OCI-LY3 (cell line): ENCODE measurements around the gene SLC35B2.

ENCODE experiments used
- CTCF ChIP-seq: fragments of 200-600, 300-600 bp; sonication (generic); IDR thresholded peaks from 2 replicates; pipeline ENCODE4 v1.5.1; 2014; ENCODE audit warnings: antibody characterized with exemption, low read length, low read depth
- EZH2phosphoT487 ChIP-seq: fragments of 200-600 bp; shearing (Covaris generic); IDR thresholded peaks from 2 replicates; pipeline ENCODE4 v1.6.1; 2018; ENCODE audit warnings: antibody characterized with exemption, mixed run types, low read depth

GRCh38 chr6:44221291-44221960 lies 35.9 kb downstream of the SLC35B2 start:
- TF ChIP-seq CTCF (peak; percentile 79), EZH2phosphoT487 (no peak)
